Cardiac muscle cell (in vitro differentiated cells and primary cell): ENCODE measurements around the gene RECQL5. TPM values are rescaled to one million over a fixed set of nuclear protein-coding genes. Genes with fewer than 3 reads are reported as not detected.

Experiments used
- DNase-seq, 2 donors: peaks; one replicate each; pipeline versions ENCODE4 v3.0.0 to v3.0.0-alpha.2; 2010 to 2017; ENCODE audit warnings: low read depth in 1 of 2, low spot score in 1 of 2
- H3K27ac ChIP-seq: fragments of 200-600 bp; sonication (generic); 2 replicates; pipeline ENCODE4 v1.5.1; 2016
- H3K27me3 ChIP-seq: fragments of 200-600 bp; sonication (generic); 2 replicates; pipeline ENCODE4 v1.6.0; 2016; ENCODE audit warnings: control low read depth
- H3K36me3 ChIP-seq: fragments of 200-600 bp; sonication (generic); 2 replicates; pipeline ENCODE4 v1.5.1; 2016; ENCODE audit warnings: control low read depth
- H3K4me1 ChIP-seq: fragments of 200-600 bp; sonication (generic); 2 replicates; pipeline ENCODE4 v1.8.1; 2017; ENCODE audit warnings: low read depth, mild to moderate bottlenecking, mixed run types
- H3K4me3 ChIP-seq: fragments of 200-600 bp; sonication (generic); 2 replicates; pipeline ENCODE4 v1.5.1; 2016; ENCODE audit warnings: mild to moderate bottlenecking
- H3K9me3 ChIP-seq: fragments of 200-600 bp; sonication (generic); 2 replicates; pipeline ENCODE4 v1.5.1; 2017; ENCODE audit warnings: low read depth, mild to moderate bottlenecking, control low read depth
- CTCF ChIP-seq: IDR thresholded peaks from 2 replicates; pipeline ENCODE4 v1.5.1; 2012; ENCODE audit warnings: low read depth, mild to moderate bottlenecking, low read length
- polyA plus RNA-seq: library from polyadenylated mRNA; unstranded; fragments of >200 nt; fragmentation: Nextera tagmentation; extraction: Ambion mirVana; gene quantifications from 2 replicates; pipeline ENCODE4 v1.2.1, GENCODE V29; 2016
- total RNA-seq: library from RNA; depleted of rRNA; stranded (reverse); fragments of >200 nt; gene quantifications from 2 replicates; pipeline ENCODE4 v1.2.3, GENCODE V29; 2016

RECQL5 gene
- total and polyA plus RNA-seq, 2 experiments from 2014 or later: 28.6 to 43.1 TPM

GRCh38 chr17:75703591-75703990 is 36.6 kb upstream of the RECQL5 start:
- peaks cover 5% of the 10 kb centered on the region for H3K4me1 ChIP-seq
- no peaks in the 10 kb centered on the region for H3K9me3 ChIP-seq
- no peak for TF ChIP-seq CTCF
- H3K27me3 ChIP-seq: no peaks in the 10 kb centered on the region
- no peak overlapping the region for H3K4me3 ChIP-seq
- H3K36me3 ChIP-seq: peaks cover 38% of the 10 kb centered on the region
- DNase-seq: no peak
- H3K27ac ChIP-seq: no peak overlapping the region

GRCh38 chr17:75703191-75703590 is 36.2 kb upstream of the RECQL5 start:
- H3K4me3 ChIP-seq: no peak overlapping the region
- no peaks in the 10 kb centered on the region for H3K27me3 ChIP-seq
- no peak overlapping the region for H3K27ac ChIP-seq
- TF ChIP-seq CTCF: no peak
- H3K4me1 ChIP-seq: peaks cover 5% of the 10 kb centered on the region
- peaks cover 38% of the 10 kb centered on the region for H3K36me3 ChIP-seq
- no peak for DNase-seq
- H3K9me3 ChIP-seq: no peaks in the 10 kb centered on the region

- peaks cover 29% of the 10 kb centered on the region for H3K36me3 ChIP-seq
- no peak overlapping the region for H3K4me3 ChIP-seq
Observed at GRCh38 chr17:75701288-75701687, 34.3 kb upstream of the RECQL5 start.

GRCh38 chr17:75698659-75699058 is 31.7 kb upstream of the RECQL5 start:
- H3K9me3 ChIP-seq: no peaks in the 10 kb centered on the region
- H3K27ac ChIP-seq: peak overlapping the region; percentile 33
- DNase-seq: no peak
- TF ChIP-seq CTCF: no peak
- peaks cover 22% of the 10 kb centered on the region for H3K36me3 ChIP-seq
- no peaks in the 10 kb centered on the region for H3K27me3 ChIP-seq
- H3K4me3 ChIP-seq: no peak overlapping the region
- H3K4me1 ChIP-seq: peaks cover 5% of the 10 kb centered on the region

More at GRCh38 chr17:75701288-75701687, 34.3 kb upstream of the RECQL5 start:
- TF ChIP-seq CTCF: no peak
- H3K9me3 ChIP-seq: no peaks in the 10 kb centered on the region
- H3K4me1 ChIP-seq: peaks cover 5% of the 10 kb centered on the region
- no peak overlapping the region for H3K27ac ChIP-seq
- DNase-seq: no peak
- H3K27me3 ChIP-seq: no peaks in the 10 kb centered on the region

- Histone ChIP-seq H3K36me3 (peaks cover 18% of the 10 kb centered on the region), H3K4me1 (peaks cover 10% of the 10 kb centered on the region)
Observed at GRCh38 chr17:75697651-75698291, 30.8 kb upstream of the RECQL5 start.

More at GRCh38 chr17:75697651-75698291, 30.8 kb upstream of the RECQL5 start:
- no peaks in the 10 kb centered on the region for H3K27me3 ChIP-seq
- no peak for TF ChIP-seq CTCF
- H3K4me3 ChIP-seq: no peak overlapping the region
- no peaks in the 10 kb centered on the region for H3K9me3 ChIP-seq
- DNase-seq: no peak
- no peak overlapping the region for H3K27ac ChIP-seq
